Prostate gland (tissue), 2 donors: ENCODE measurements around the gene SH3PXD2B.
"Not testable (repeated sequence)": the region's sequence is repeated elsewhere in the genome, so short reads cannot be mapped to it uniquely, and the experiment has no call there.

ENCODE experiments used
- POLR2A ChIP-seq: fragments of 450-650 bp; IDR thresholded peaks from one replicate; pipeline ENCODE4 v1.6.1; 2016; ENCODE audit warnings: antibody characterized with exemption, mild to moderate bottlenecking
- TF ChIP-seq, protein P1 (sequence below), 4 experiments: fragments of 200-600 bp in 2 of 4; fragments of 450-650 bp in 2 of 4; sonication (generic) in 2 of 4; IDR thresholded peaks; 1 replicate in 3 of 4; 2 replicates in 1 of 4; pipeline ENCODE4 v1.5.1; 2016 to 2019; ENCODE audit warnings: antibody characterized with exemption in 4 of 4, mild to moderate bottlenecking in 2 of 4, moderate library complexity in 2 of 4

DNA sequence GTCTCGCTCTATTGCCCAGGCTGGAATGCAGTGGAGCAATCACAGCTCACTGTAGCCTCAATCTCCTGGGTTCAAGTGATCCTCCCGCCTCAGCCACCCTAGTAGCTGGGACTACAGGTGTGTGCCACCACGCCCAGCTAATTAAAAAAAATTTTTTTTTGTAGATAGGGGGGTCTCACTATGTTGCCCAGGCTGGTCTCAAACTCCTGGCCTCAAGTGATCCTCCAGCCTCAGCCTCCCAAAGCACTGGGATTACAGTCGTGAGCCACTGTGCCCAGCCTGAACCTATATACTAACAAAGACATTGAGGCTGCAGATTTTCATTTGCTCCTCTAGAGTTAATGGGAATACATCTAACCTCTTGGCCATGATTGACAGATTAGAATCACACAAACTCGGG is 105.6 kb downstream of the SH3PXD2B start:
- TF ChIP-seq, protein P1, sequence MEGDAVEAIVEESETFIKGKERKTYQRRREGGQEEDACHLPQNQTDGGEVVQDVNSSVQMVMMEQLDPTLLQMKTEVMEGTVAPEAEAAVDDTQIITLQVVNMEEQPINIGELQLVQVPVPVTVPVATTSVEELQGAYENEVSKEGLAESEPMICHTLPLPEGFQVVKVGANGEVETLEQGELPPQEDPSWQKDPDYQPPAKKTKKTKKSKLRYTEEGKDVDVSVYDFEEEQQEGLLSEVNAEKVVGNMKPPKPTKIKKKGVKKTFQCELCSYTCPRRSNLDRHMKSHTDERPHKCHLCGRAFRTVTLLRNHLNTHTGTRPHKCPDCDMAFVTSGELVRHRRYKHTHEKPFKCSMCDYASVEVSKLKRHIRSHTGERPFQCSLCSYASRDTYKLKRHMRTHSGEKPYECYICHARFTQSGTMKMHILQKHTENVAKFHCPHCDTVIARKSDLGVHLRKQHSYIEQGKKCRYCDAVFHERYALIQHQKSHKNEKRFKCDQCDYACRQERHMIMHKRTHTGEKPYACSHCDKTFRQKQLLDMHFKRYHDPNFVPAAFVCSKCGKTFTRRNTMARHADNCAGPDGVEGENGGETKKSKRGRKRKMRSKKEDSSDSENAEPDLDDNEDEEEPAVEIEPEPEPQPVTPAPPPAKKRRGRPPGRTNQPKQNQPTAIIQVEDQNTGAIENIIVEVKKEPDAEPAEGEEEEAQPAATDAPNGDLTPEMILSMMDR (IDR thresholded peaks at IDR 0.05) = not testable (repeated sequence)
- TF ChIP-seq POLR2A = not testable (repeated sequence)
